Purkinje cell (primary cell): ENCODE data around the gene C9orf50. TPM values are rescaled to one million over a fixed set of nuclear protein-coding genes. Genes with fewer than 3 reads are reported as not detected.

Experiments
- polyA plus RNA-seq: library from polyadenylated mRNA; unstranded; fragments of >200 nt; fragmentation: Nextera tagmentation; gene quantifications from 2 replicates; pipeline ENCODE4 v1.2.1, GENCODE V29; 2014

The C9orf50 gene, protein sequence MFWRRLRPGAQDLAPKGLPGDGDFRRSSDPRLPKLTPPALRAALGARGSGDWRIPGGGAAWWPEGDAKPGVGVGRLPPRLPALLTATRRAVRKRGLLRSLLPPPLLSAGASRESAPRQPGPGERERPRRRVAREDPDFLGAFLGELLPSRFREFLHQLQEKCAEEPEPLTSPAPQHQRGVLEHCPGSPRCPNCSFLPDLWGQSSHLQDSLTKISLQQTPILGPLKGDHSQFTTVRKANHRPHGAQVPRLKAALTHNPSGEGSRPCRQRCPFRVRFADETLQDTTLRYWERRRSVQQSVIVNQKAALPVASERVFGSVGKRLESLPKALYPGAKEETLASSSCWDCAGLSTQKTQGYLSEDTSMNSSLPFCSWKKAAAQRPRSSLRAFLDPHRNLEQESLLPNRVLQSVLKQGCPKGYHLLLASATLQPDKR
- polyA plus RNA-seq, result not detected in 2 replicates

DNA sequence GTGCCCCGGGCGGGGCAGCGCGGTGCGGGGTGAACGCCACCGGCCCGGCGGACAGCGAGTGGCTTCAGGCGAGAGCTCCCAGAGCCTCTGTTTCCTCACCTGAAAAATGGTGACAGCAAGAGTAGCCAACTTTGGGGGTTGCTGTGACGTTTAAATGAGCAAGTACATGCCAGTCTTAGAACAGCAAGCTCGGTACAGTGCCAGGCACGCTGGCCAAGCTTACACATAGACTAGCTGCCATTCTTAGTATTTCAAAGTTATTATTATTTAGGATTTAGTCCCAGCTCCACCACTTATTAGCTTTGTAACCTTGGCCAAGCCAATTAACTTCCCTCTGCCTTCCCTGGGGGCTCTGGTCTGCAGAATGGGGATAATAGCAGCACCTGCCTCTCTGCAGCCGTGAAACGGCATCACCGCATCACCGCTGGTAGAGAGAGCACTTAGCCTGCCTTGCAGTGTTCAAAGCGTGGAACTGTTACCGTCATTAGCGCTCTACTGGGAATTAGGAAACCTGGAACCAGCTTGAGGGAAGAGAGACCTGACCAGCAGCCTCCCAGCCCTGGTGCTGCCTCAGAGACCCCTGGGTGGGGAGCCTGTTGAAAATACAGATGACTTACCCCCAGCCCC is at the start of gene C9orf50:
Gene C9orf50 (minus strand): TSS at position 433 of the 627 bp plus-strand sequence. CDS start 527 bp downstream, outside the sequence.

DNA sequence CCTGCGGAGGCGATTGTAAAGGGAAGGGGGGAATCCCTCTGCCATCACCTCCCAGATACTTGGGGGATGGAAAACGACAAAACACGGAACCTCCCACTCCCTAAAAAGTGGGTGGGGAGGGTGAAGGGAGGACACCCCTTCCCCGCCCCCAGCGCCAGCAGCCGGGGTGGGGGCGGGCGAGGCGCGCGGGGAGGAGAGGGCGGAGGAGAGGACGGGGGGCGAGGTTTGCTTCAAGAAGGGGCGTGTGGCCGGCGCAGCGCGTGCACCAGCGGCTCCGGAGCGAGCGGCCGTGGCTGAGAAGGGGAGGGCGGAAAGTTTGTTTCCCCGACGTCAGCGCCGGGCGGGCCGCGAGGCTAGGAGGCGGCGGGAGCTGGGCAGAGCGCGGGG is 44.5 kb upstream of the C9orf50 start, which contains the start of gene PRRX2:
Gene PRRX2 (plus strand): TSS at position 259 of the 387 bp plus-strand sequence. CDS start 221 bp downstream, outside the sequence.

DNA sequence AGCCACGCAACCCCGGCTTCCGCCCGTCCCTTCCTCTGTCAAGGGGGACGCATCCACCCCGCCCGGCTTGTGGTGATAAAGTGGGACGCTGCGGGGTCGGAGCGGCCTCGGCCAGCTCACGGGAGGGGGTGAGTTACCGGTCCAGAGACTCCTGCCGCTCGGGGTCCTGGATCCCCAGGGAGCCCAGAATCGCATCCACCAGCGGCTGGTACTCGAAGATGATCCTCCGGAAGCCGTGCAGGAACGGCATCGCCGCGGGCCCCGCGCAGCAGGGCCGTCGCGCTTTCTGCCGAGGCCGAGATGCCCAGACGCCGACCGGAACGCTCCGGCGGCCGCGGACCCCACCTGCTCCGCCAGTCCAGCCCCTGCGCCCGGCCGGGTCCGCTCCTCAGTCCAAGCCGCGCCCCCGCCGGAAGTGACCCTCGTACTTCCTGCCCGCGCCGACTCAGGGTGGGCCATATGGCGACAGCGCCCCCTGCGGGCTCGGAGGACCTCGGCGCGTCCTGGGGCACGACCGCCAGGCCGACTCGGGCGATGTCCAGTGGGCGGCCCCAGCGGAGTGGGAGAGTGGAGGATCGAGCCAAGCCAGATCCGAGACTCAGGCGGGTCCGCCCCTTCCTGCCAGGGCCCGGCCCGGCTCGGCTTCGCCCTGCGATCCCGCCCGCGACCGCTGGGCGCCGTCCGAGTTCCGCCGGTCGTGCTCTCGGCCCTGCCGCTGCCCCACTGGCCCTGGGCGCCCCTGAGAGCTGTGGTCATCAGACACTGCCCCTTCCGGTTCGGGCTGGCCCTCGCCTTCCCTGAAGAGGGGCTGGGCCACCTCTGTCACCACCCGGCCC is 21.1 kb upstream of the C9orf50 start, which contains the start of gene ASB6:
Gene ASB6 (minus strand): TSS at position 402 of the 836 bp plus-strand sequence. CDS start 152 bp downstream, at position 250.

DNA sequence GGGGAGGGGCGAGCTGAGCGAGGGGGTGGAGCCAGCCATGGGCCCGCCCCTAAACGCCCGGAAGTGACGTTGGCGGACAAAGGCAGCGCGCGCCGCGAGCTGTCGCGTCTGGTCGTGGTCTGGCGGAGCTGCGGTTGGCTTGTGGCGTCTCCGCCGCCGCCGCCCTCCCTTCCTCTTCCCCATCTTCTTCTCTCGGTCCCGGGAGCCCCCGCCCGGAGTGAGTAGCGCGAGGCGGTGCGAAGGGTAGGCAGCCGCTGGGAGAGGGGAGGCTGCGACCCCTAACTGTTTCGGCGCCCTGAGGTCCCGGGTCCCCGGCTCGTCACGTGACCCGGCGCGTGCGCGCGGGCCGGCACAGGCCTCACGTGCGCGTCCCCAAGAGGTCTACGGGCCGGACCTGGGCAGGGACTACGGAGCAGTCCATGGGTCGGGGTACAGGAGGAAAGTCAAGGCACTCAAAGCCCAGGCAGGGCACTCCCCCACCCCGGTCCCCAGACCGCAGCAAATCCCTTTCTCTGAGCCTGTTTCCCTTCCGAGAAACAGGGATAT is 5.3 kb upstream of the C9orf50 start, which contains the start of gene NTMT1:
Gene NTMT1 (plus strand): TSS at position 85 of the 546 bp plus-strand sequence. CDS start 6,541 bp downstream, outside the sequence.

Other genes starting within 250 kb of the C9orf50 start
- gene NTMT1, start 5.1 kb upstream of the C9orf50 start, polyA plus RNA-seq, result 17.2 and 34.2 TPM in 2 replicates
- 4.1 and 8.5 TPM in 2 replicates for gene ASB6, start 21.1 kb upstream of the C9orf50 start, polyA plus RNA-seq
- gene PRRX2, start 44.5 kb upstream of the C9orf50 start, polyA plus RNA-seq, result not detected in 2 replicates
- gene PTGES, start 131.9 kb upstream of the C9orf50 start, polyA plus RNA-seq, result not detected in 2 replicates
- gene TOR1B, start 182.1 kb upstream of the C9orf50 start, polyA plus RNA-seq, result 4.2 and 4.7 TPM in 2 replicates
- gene TOR1A, start 203.0 kb upstream of the C9orf50 start, polyA plus RNA-seq, result 21.4 and 31.2 TPM in 2 replicates
- 70.4 and 116 TPM in 2 replicates for gene C9orf78, start 214.2 kb upstream of the C9orf50 start, polyA plus RNA-seq
- gene USP20, start 214.4 kb upstream of the C9orf50 start, polyA plus RNA-seq, result 2.5 and 4.3 TPM in 2 replicates